ENCODE data around the gene RBAK. TPM values are rescaled to one million over a fixed set of nuclear protein-coding genes. Genes with fewer than 3 reads are reported as not detected.
"Not testable (repeated sequence)": the region's sequence is repeated elsewhere in the genome, so short reads cannot be mapped to it uniquely, and the experiment has no call there.

Gene RBAK
- total RNA-seq, 6 experiments from 2014 or later = 4.0 to 6.9 (median 5.1) TPM

DNA sequence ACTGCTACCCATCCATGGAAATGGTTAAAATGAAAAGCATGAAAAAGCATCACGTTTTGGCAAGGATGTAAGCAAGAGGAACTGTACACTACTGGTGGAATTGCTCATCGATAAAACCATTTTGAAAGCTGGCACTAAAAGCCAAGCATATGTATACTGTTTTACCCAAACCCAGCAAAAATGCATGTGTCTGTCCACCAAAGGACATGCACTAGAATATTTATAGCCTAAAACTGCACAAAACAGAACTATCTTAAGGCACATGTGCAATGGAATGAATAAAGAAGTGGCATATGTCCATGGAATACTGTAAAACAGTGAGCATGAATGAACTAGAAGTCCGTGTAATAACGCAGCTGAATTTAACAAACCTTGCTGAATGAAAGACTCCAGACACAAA, 22.9 kb downstream of the RBAK start:
- DNase-seq = no peak
- intact Hi-C loops (cut with DNase I) = no loop called here
- Histone ChIP-seq H3K36me3 (peaks cover 0 to 20% (median 10%) of the 10 kb centered on the region in 4 donors), H3K4me3 (no peak overlapping the region), H3K9me3 (peaks cover 0 to 59% (median 42%) of the 10 kb centered on the region in 4 donors), H3K4me1 (no peaks in the 10 kb centered on the region), H3K27me3 (no peaks in the 10 kb centered on the region), H3K27ac (no peak overlapping the region)
- no peak for TF ChIP-seq POLR2A (IDR thresholded peaks at IDR 0.05)
- TF ChIP-seq, protein P1, sequence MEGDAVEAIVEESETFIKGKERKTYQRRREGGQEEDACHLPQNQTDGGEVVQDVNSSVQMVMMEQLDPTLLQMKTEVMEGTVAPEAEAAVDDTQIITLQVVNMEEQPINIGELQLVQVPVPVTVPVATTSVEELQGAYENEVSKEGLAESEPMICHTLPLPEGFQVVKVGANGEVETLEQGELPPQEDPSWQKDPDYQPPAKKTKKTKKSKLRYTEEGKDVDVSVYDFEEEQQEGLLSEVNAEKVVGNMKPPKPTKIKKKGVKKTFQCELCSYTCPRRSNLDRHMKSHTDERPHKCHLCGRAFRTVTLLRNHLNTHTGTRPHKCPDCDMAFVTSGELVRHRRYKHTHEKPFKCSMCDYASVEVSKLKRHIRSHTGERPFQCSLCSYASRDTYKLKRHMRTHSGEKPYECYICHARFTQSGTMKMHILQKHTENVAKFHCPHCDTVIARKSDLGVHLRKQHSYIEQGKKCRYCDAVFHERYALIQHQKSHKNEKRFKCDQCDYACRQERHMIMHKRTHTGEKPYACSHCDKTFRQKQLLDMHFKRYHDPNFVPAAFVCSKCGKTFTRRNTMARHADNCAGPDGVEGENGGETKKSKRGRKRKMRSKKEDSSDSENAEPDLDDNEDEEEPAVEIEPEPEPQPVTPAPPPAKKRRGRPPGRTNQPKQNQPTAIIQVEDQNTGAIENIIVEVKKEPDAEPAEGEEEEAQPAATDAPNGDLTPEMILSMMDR (IDR thresholded peaks at IDR 0.05) = no peak
- no peak for ATAC-seq
- WGBS (ENCODE audit: insufficient coverage, low coverage, low lambda C conversion rate, missing lambda C conversion rate) = 82% methylated on average over 4 of the region's 4 CpGs

DNA sequence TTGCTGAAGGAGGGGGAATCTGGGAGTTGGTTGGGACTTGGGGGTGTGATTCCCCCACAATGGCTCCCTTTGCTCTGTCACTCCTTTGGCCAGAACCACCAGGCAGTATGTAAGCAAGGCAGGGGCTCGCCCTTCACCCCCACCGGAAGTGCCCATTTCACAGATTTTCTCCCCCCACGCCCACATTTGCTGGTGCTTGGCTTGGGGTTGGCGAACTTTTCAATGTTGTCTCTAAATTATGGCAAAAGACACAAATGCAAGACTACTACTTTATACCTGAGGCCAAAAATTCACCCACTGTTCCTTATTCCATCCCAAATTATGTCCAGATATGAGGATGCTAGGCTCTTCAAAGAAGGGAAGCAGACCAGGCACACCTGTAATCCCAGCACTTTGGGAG, 24.5 kb downstream of the RBAK start:
- no peak overlapping the region for H3K4me3 ChIP-seq
- intact Hi-C loops (cut with DNase I) = no loop called here
- no peak for DNase-seq
- H3K36me3 ChIP-seq = peaks cover 0 to 4% (median 0%) of the 10 kb centered on the region in 4 donors
- no peak for ATAC-seq
- no peaks in the 10 kb centered on the region for H3K4me1 ChIP-seq
- H3K27me3 ChIP-seq = no peaks in the 10 kb centered on the region
- H3K9me3 ChIP-seq = peaks cover 0 to 42% (median 26%) of the 10 kb centered on the region in 4 donors
- WGBS (ENCODE audit: insufficient coverage, low coverage, low lambda C conversion rate, missing lambda C conversion rate) = 96% methylated on average over 4 of the region's 4 CpGs
- no peak overlapping the region for H3K27ac ChIP-seq
- TF ChIP-seq POLR2A (IDR thresholded peaks at IDR 0.05) = no peak
- TF ChIP-seq, protein P1 (IDR thresholded peaks at IDR 0.05) = no peak

DNA sequence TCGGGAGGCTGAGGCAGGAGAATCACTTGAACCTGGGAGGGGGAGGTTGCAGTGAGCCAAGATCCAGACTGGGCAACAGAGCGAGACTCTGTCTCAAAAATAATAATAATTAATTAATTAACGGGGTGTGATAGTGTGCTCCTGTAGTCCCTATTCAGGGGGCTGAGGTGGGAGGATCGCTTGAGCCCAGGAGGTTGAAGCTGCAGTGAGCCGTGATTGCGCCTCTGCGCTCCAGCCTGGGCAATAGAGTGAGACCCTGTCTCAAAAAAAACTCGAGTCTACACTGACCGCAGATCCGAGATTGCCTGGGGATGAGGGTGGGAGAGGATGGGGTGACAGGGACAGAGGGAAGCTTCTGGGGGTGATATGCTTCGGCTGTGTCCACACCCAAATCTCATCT, 29.5 kb downstream of the RBAK start:
- intact Hi-C loops (cut with DNase I); H3K9me3 ChIP-seq; H3K27me3 ChIP-seq; H3K4me1 ChIP-seq; ATAC-seq; H3K27ac ChIP-seq; H3K4me3 ChIP-seq; DNase-seq; H3K36me3 ChIP-seq: not testable (repeated sequence)
- 65% methylated on average over 7 of the region's 11 CpGs for WGBS (ENCODE audit: insufficient coverage, low coverage, low lambda C conversion rate, missing lambda C conversion rate)

DNA sequence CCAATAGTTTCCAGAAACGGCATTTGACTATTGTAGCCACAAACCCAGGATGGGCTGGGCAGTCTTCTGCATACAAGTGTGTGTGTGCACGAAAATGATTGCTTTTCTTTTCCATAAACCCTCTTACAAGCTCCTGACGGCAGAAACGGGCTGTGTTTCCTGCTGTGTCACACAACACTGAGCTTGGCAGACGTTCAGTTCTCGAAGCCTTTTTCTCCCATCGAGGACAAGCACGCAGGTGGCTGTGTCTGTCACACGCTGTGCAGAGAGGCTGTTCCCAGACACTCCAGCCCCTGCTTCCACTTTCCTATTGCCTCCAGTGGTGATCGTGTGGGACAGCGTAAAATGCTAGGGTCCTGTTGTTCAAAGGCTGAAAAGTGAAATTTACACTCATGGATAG, 32.1 kb downstream of the RBAK start:
- ATAC-seq = no peak
- Histone ChIP-seq H3K27ac (no peak overlapping the region), H3K4me3 (no peak overlapping the region), H3K4me1 (no peaks in the 10 kb centered on the region), H3K27me3 (no peaks in the 10 kb centered on the region), H3K9me3 (no peaks in the 10 kb centered on the region), H3K36me3 (no peaks in the 10 kb centered on the region)
- intact Hi-C loops (cut with DNase I) = no loop called here
- 33% methylated on average over 10 of the region's 11 CpGs for WGBS (ENCODE audit: insufficient coverage, low coverage, low lambda C conversion rate, missing lambda C conversion rate)
- no peak for DNase-seq
- no peak for TF ChIP-seq POLR2A (IDR thresholded peaks at IDR 0.05)
- TF ChIP-seq, protein P1 (IDR thresholded peaks at IDR 0.05) = no peak

DNA sequence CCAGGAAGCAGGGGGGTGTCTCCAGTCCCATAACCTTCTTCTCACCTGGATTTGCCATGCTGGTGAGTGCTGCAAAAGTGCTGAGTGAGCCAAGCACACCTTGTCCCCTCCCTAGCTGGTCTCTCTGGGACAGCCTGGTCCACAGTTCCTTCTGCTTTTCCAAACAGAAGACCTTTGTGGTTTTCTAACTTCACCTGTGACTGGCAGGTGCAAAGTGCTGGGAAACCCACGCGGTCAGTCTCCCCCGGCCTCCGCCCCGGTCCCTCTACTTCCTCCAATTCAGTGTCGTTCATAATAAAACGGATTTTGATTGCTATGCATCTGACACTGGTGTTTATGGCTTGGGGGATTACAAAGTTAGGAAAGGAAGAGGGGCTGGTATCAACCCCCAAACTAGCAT, 37.1 kb downstream of the RBAK start:
- H3K9me3 ChIP-seq = no peaks in the 10 kb centered on the region
- 36% methylated on average over 6 of the region's 7 CpGs for WGBS (ENCODE audit: insufficient coverage, low coverage, low lambda C conversion rate, missing lambda C conversion rate)
- ATAC-seq (no peak), DNase-seq (no peak)
- TF ChIP-seq, protein P1 (IDR thresholded peaks at IDR 0.05) = no peak
- TF ChIP-seq POLR2A (IDR thresholded peaks at IDR 0.05) = no peak
- H3K4me3 ChIP-seq = no peak overlapping the region
- H3K27ac ChIP-seq = no peak overlapping the region
- no peaks in the 10 kb centered on the region for H3K4me1 ChIP-seq
- intact Hi-C loops (cut with DNase I) = loop anchor here (5.0 to 10.0 kb wide), 2 partner anchors 278 to 281 kb away; no protein-coding TSS in a partner anchor
- H3K36me3 ChIP-seq = no peaks in the 10 kb centered on the region
- H3K27me3 ChIP-seq = no peaks in the 10 kb centered on the region
